Endometrium (tissue), 2 donors: ENCODE results near the gene ADIPOR2.
"Not testable (repeated sequence)": the region's sequence is repeated elsewhere in the genome, so short reads cannot be mapped to it uniquely, and the experiment has no call there.

Experiments
- FAIRE-seq: peaks from 2 replicates; lab custom pipeline; 2012; peaks lifted over from hg19 to GRCh38; lab: Jason Lieb, UNC
- donor health status: control.
- donor health status: control.

ADIPOR2 gene

DNA sequence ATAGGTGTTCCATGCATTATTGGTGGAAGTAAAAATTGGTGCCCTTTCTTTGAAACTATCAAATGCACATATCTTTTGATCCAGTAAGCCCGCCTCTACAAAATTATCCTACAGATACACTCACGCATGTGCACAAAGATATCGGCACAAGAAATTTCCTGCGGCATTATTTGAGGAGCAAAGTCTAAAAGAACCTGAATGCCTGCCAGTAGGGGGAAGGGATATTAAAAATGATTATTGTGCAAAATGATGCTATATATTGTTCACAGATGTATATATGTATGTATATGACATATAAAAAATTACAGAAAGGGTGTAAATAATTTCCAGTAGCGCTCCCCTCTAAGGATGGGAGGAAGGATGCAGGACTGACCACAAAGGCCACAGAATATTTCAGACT is 24.7 kb upstream of the ADIPOR2 start:
- FAIRE-seq = no peak

- FAIRE-seq = no peak
Observed at GRCh38 chr12:1666685-1667162, 24.1 kb upstream of the ADIPOR2 start.

DNA sequence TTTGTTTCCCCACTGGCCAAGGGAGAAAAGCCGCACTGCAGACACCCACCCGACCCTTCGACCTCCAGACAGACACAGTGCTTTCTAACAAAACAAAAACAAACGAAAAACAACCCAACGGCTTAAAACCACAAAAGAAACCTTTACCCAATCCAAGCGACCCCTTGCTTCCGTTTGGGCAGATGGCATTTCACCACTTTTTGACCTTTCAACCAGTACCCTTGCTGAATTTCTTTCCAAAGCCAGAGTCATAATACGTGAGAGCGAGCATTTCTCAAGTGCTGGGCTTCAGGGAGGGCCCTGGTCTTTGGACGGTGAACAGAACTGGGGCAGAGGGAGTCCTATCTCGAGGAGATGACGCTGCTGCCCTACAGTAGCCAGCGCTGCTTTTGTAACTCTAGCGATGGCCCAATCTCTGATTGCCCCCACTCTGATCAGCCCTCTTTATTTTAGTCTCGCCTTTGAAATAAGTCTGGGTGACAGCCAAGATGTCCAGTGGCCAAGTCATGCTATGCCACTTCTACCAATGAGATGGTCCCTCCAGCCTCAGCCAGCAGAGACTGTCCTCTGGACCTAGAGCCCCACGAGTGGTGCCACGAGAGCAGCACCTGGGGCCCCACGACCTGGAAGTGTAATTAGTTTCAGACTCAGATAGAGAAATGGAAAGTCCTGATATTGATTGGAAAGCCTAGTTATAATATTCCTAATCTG is 21.9 kb upstream of the ADIPOR2 start:
- FAIRE-seq = no peak

DNA sequence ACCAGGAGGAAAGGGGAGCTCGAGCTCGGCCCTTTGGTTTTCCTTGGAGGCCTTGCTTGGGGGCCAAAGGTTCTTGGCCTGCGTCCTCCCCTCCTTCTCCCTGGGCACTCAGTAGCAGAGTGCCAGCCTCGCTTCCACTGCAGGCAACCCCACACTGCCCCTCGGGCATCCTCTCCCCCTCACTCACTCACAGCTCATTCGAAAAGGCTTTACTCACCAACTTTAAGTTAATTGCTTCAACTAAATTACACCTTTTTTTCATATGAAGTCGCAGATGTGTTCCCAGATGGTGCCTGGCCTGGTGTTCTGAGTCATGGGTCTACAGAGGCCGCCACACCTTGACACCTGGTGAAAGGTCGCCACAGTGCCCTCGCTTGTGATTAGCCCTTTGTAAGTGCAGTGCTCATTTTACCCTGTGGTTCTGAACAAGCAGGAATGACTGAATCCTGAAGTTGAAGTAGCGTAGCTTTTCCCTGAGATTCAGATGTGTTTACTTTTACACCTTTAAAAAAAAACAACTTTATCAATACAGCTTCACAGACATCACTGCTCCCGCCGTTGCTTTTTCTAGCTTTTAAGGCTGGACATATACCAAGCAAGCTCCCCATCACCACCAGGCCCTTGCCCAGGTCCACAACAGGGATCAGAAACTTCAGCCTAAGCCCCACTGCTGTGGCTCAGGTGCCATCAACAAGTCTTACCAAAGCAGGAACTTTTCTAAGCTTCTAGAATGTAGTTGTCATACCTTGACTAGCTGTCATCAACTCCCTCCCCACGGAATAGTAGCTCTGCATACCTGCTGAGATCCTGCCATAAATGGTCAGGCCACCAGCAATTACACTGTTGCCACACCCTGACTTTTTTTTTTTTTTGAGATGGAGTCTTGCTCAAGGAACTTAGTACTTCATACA is 20.3 kb upstream of the ADIPOR2 start:
- no peak for FAIRE-seq

DNA sequence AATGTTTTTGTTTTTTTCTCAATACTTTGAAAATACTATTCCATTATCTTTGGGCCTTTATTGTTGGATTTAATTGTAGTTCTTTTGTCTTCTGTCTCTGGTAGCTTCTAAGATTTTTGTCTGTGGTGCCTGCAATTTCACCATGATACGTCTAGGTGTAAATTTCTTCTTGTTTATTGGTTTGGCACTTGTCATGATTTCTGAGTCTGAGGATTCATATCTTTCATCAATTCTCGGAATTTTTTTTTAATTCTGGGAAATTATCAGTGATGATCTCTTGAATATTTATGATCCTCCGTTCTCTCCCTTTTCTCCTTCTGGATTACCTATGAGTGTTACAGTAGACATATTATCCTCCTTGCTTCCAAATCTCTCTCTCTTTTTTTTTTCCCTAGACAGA is 14.8 kb upstream of the ADIPOR2 start:
- FAIRE-seq = no peak

DNA sequence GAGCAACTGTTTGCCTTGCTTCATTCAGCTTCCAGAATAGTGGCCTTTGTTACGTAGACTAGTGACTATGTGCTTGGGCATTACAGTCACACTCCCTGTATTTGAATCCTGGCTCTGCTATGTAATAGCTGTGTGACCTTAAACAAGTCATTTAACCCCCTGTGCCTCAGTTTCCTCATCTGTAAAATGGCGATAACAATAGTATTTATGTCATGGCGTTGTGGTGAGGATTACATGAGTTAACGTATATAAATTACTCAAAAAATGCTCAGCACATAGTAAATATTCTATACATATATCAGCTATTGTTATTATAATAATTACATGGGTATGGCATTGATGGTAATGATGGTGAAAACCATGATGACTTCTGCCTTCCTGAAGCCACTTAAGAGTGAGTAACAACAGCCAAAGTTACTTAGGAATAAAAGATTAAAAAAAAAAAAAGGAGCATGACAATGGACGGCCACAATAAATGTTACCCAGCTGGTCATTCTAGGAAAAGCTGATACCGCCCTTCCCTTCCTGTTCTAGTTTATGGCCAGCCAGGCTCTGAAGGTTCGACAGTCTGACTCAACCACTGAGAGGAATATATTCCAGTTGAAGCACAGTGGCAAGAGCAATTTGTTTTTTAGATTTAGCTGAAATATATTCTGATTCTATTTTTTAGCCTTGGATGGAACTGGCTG is 9.9 kb upstream of the ADIPOR2 start:
- no peak for FAIRE-seq

DNA sequence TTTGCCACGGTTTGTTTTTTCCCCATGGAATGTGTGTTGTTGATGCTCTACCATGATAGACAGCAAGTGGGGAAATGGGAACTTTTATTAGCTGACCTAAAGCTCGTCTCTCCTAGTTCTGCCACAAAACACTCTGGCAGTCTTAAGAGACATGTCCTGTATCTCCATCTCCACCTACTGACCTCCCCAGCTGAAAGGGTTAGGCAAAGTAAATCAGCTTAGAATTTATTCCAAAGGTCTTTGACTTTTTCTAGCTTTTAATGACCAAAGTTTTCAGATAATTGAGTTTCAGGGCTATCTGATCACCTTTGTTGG is 9.4 kb upstream of the ADIPOR2 start:
- FAIRE-seq = no peak

DNA sequence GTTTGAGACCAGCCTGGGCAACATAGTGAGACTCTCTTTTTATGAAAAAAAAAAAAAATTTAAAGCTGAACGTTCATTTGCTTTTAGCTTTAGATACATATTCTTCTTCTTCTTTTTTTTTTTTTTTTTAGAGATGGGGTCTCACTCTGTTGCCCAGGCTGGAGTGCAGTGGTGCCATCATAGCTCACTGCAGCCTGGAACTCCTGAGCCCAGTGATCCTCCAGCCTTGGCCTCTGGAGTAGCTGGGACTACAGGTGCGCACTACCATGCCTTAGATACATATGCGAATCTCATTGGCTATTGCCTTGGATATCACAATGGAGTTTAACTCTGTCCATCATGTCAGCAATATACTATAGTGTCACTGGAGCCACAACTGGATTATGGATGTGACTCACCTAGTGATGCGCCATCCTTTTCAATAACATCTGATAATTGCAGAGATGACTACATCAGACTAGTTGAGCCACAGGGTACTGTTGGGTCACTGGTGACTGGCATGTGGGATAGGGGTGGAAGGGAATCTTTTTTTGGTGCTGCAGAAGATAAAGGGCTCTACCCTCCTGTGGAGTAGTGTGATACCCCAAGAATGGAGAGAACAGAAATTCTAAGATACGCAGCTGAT is 2.7 kb upstream of the ADIPOR2 start:
- no peak for FAIRE-seq

GRCh38 chr12:1691123-1692007 is 495 bp downstream of the ADIPOR2 start:
- FAIRE-seq = no peak

DNA sequence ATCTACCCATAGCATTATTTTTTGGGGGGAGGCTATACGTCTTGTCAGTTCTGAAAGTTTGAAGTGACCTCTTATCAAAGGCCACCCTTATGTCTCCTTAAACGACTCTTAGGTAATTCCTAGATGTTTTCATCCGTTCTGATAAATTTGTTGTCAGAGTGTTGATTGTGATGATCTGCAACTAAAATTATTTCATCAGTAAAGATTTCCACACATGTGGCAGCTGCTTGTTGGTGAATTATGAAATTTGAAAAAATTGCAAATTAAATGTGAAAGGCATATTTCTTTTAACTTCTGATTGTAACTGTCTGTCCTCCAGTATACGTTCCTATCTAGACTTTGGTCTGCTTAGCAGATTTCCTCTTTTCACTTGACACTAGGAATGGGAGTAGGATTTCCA is 1.4 kb downstream of the ADIPOR2 start:
- FAIRE-seq = no peak

- FAIRE-seq = no peak
Observed at GRCh38 chr12:1692895-1693610, 2.2 kb downstream of the ADIPOR2 start.

- FAIRE-seq = not testable (repeated sequence)
Observed at GRCh38 chr12:1695097-1695496, 4.2 kb downstream of the ADIPOR2 start.

- no peak for FAIRE-seq
Observed at GRCh38 chr12:1695886-1696670, 5.2 kb downstream of the ADIPOR2 start.

- FAIRE-seq = no peak
Observed at GRCh38 chr12:1696800-1697199, 5.9 kb downstream of the ADIPOR2 start.

- no peak for FAIRE-seq
Observed at GRCh38 chr12:1697271-1697670, 6.4 kb downstream of the ADIPOR2 start.

- no peak for FAIRE-seq
Observed at GRCh38 chr12:1698720-1699119, 7.8 kb downstream of the ADIPOR2 start.

- FAIRE-seq = peak; percentile 41
Observed at GRCh38 chr12:1702713-1703112, 11.8 kb downstream of the ADIPOR2 start.

DNA sequence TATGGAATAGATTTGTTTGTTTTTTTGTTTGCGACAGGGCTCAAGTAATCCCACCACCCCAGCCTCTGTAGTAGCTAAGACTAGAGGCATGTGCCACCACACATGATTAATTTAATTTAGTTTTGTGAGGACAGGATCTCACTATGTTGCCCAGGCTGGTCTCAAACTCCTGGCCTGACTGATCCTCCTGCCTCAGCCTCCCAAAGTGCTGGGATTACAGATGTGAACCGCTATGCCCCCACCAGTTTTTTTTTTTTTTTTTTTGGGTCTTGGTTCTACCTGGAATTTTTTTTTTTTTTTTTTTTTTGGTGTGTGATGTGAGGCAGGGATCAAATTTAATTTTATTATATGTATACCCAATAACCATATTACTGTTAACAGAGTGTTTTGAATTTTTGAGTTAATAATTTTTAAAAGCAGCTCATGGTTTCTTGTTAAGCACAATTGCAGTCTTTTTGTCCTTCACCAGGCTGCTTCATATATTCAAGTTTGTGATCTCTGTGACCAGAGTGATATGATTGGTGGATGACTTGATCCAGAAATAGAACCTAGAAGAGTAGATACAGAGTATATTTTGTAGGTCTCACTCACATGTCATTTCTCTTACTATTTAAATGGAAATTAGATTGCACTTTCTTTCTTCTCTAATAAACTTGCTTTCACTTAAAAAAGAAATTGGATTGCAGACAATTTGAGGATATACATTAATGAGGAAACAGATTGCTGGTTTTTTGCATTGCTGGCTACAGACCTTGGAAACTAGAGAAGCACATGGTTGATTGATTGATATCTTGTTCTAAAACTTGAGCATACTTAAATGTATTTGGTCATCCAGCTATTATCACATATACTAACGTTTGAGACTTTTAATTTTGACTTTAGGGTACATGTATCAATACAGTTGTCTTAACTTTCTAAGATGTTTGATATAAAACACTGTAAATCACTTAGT is 13.2 kb downstream of the ADIPOR2 start:
- no peak for FAIRE-seq
